ENCODE data around the gene MAPK11. TPM values are rescaled to one million over a fixed set of nuclear protein-coding genes. Genes with fewer than 3 reads are reported as not detected.

Gene MAPK11
- 4.8 and 5.1 TPM in 2 replicates for total RNA-seq

DNA sequence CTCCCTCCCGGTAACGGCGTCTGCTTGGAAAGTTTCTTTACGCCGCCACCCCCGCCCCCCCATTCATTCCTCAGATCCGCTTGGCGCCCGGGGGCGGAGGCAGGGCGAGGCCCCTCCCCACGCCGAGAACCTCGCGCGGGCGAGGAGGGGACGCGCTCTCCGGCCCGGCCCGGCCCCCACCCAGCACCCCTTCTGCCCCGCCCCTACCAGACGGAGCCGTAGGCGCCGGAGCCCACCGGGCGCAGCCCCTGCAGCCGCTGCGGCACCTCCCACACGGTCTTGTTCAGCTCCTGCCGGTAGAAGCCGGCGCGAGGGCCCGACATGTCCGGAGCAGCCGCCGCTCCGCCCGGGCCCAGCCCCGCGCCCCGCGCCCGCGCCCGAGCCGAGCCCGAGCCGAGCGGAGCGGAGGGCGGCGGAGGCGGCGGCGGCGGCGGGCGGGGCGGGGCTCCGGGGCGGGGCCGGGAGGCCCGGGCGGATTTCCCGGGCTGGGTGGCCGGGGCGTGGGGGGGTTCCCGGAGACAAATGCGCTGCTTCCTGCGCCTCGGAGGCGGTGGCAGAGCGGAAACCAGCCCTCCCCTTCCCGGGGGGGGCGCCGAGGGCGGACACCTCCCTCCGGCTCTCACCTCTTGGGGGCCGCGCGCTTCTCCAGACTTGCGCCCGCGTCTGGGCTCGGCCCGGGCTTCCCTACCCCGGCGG lies at the start of gene MAPK11:
MAPK11 (minus strand) TSS at position 411 of the 696 bp plus-strand sequence; CDS start at position 323, 88 bp downstream.

DNA sequence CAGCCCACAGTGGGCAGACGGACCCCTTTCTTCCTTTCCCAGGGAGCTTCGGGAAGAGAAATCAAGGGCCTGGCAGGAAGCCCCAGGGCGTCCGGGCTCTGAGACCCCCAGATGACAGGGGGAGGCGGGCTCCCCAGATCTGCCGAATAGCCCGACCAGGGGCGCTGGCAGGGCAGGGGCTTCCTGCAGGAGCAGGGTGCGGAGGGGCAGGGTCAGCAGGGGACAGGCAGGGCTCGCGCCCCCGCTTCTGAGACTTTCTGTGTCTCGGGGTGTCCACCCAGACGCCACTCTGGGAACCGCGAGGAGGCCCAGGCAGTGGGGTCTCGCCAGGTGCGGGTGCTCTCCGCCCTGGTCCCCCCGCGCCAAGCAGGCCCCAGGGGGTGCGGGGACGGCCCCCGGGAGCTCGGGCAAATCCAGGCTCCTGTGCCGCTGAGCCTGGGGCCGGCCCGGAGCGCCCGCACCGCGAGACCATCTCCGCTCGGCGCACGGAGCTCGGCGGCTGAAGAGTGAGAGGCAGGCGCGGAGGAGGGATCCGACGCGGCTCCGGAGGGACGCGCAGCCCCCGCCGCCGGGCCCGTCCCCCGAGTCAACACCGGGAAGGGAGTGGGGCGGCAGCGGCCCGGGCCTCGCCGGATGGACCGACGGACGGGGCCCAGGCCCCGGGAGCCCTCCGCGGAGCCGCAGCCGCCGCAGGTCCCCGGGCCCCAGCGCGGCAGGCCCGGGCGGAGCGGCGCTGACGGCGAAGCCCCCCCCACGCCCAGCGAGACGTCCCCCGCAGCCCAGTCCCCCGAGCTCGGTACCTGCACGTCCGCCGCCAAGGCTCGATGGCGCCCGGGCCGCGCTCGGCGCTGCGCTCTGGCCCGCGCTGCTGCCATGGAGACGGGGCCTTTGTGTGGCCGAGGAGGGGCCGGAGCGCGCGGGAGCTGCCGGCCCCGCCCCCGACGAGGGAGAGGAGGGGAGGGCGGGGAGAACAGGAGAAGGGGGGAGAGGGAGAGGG lies 36.9 kb upstream of the MAPK11 start, which contains the start of gene PLXNB2:
PLXNB2 (minus strand) TSS at position 894 of the 997 bp plus-strand sequence. CDS start 17,062 bp downstream, outside the sequence.

GRCh38 chr22:50261615-50262459 lies 8.3 kb downstream of the MAPK11 start, which contains the start of gene MAPK12:
MAPK12 (minus strand) TSS chr22:50261683; CDS start chr22:50261509, 174 bp downstream.

DNA sequence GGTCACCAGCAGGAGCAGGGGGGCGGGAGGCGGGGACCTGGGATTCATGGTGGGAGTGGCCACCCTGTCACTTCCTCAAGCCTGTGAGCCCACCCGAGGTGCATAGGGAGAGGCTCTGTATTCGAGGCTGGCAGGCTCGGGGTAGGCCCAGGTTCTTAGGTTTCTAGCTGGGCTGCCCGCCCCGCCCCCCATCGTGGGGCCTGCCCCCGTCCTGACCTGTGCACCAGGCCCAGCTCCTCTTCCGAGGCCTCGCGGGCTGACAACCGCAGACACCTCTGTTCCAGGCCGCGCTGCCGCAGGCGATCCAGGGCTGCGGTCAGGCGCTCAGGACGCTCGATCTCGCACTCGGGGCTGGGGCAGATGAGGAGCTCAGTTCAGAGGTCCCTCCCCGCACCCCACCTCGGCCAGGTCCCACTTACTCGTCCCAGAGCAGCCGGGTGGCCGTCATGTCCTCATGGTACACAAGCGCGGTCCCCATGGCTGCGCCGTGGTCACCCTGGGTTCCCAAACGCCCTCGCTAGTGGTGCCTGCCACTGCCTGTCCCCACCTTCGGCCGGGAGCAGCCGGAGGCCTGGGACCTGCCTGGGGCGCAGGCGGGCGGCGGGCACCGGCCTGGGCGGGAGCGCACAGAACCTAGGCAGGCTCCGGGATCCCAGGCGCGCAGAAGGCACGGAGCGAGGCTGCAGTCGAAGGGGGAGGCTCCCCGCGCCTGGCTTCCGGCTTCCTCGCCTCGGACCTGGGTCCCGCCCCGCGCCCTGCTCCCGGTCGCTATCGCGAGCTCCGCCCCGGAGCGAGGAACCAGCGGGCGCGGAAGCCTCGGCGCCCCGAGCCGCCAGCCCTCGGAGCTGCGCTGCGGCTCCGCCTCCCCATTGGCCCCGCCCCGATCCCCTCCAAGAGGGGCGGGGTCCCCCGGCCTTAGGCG lies 19.4 kb downstream of the MAPK11 start, which contains the start of gene HDAC10:
HDAC10 (minus strand) TSS at position 711 of the 922 bp plus-strand sequence; CDS start at position 478, 233 bp downstream.

GRCh38 chr22:50244420-50245213 lies 25.6 kb downstream of the MAPK11 start, which contains the start of gene TUBGCP6:
TUBGCP6 (minus strand) TSS chr22:50245023; CDS start chr22:50244459, 564 bp downstream.

Other genes starting within 250 kb of the MAPK11 start
- gene TTLL8, start 212.1 kb downstream of the MAPK11 start, total RNA-seq, result not detected in 2 replicates
- 0.65 and 3.1 TPM in 2 replicates for gene MLC1, start 185.0 kb downstream of the MAPK11 start, total RNA-seq
- gene MOV10L1, start 180.4 kb downstream of the MAPK11 start, total RNA-seq, result 8.6 and 14.8 TPM in 2 replicates
- 0.85 and 1.0 TPM in 2 replicates for gene PANX2, start 99.6 kb downstream of the MAPK11 start, total RNA-seq
- gene TRABD, start 84.5 kb downstream of the MAPK11 start, total RNA-seq, result 16.6 and 19.5 TPM in 2 replicates
- 19.9 and 21.4 TPM in 2 replicates for gene SELENOO, start 69.4 kb downstream of the MAPK11 start, total RNA-seq
- gene TUBGCP6, start 25.4 kb downstream of the MAPK11 start, total RNA-seq, result 19.5 and 31.0 TPM in 2 replicates
- gene HDAC10, start 19.1 kb downstream of the MAPK11 start, total RNA-seq, result 16.1 and 19.6 TPM in 2 replicates
- gene MAPK12, start 8.7 kb downstream of the MAPK11 start, total RNA-seq, result 30.3 and 31.2 TPM in 2 replicates
- 130 and 166 TPM in 2 replicates for gene PLXNB2, start 37.3 kb upstream of the MAPK11 start, total RNA-seq
- gene DENND6B, start 56.6 kb upstream of the MAPK11 start, total RNA-seq, result 1.6 and 2.1 TPM in 2 replicates
- 64.1 and 64.8 TPM in 2 replicates for gene PPP6R2, start 72.9 kb upstream of the MAPK11 start, total RNA-seq
- 54.6 and 79.1 TPM in 2 replicates for gene SBF1, start 204.7 kb upstream of the MAPK11 start, total RNA-seq
- 1.4 and 2.4 TPM in 2 replicates for gene ADM2, start 211.2 kb upstream of the MAPK11 start, total RNA-seq
- not detected in 2 replicates for gene MIOX, start 216.5 kb upstream of the MAPK11 start, total RNA-seq
- gene LMF2, start 237.3 kb upstream of the MAPK11 start, total RNA-seq, result 20.9 and 28.4 TPM in 2 replicates
- 17.1 and 18.6 TPM in 2 replicates for gene NCAPH2, start 237.8 kb upstream of the MAPK11 start, total RNA-seq